SK-N-SH (cell line): Measurements from ENCODE around the gene NSUN4.
"Not testable (repeated sequence)": the region's sequence is repeated elsewhere in the genome, so short reads cannot be mapped to it uniquely, and the experiment has no call there.

Experiments used
- CHD2 ChIP-seq: fragments of 150-350 bp; IDR thresholded peaks from 2 replicates; pipeline ENCODE4 v1.6.1; 2018; ENCODE audit warnings: low read length; ENCODE audit not compliant: partially characterized antibody
- FOXM1 ChIP-seq: IDR thresholded peaks from 2 replicates; pipeline ENCODE4 v1.4.0; 2012; ENCODE audit warnings: low read depth, mild to moderate bottlenecking
- RCOR1 ChIP-seq: fragments of 150-350 bp; IDR thresholded peaks from 2 replicates; pipeline ENCODE4 v1.6.1; 2017; ENCODE audit warnings: antibody characterized with exemption, low read length
- RXRA ChIP-seq: IDR thresholded peaks from 2 replicates; pipeline ENCODE4 v1.4.0; 2012; ENCODE audit warnings: low read depth, mild to moderate bottlenecking, borderline replicate concordance
- SIN3A ChIP-seq: IDR thresholded peaks from 2 replicates; pipeline ENCODE4 v1.6.1; 2012; ENCODE audit warnings: low read depth, mild to moderate bottlenecking, low read length, moderate library complexity, borderline replicate concordance
- TF ChIP-seq, protein P1 (sequence below): fragments of 200-600 bp; sonication (generic); IDR thresholded peaks from 2 replicates; pipeline ENCODE4 v1.6.1; 2017; ENCODE audit warnings: antibody characterized with exemption, mild to moderate bottlenecking, moderate library complexity

- TF ChIP-seq RXRA, SIN3A, FOXM1, CHD2, RCOR1: not testable (repeated sequence)
- TF ChIP-seq, protein P1, sequence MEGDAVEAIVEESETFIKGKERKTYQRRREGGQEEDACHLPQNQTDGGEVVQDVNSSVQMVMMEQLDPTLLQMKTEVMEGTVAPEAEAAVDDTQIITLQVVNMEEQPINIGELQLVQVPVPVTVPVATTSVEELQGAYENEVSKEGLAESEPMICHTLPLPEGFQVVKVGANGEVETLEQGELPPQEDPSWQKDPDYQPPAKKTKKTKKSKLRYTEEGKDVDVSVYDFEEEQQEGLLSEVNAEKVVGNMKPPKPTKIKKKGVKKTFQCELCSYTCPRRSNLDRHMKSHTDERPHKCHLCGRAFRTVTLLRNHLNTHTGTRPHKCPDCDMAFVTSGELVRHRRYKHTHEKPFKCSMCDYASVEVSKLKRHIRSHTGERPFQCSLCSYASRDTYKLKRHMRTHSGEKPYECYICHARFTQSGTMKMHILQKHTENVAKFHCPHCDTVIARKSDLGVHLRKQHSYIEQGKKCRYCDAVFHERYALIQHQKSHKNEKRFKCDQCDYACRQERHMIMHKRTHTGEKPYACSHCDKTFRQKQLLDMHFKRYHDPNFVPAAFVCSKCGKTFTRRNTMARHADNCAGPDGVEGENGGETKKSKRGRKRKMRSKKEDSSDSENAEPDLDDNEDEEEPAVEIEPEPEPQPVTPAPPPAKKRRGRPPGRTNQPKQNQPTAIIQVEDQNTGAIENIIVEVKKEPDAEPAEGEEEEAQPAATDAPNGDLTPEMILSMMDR, result not testable (repeated sequence)
Measured at GRCh38 chr1:46322191-46322590, 18.4 kb upstream of the NSUN4 start.
